ENCODE data around the gene TFB1M. TPM values are rescaled to one million over a fixed set of nuclear protein-coding genes. Genes with fewer than 3 reads are reported as not detected.
"Not testable (repeated sequence)": the region's sequence is repeated elsewhere in the genome, so short reads cannot be mapped to it uniquely, and the experiment has no call there.

TFB1M gene
- total RNA-seq, 2 donors from 2014 or later = 21.8 to 26.7 TPM

DNA sequence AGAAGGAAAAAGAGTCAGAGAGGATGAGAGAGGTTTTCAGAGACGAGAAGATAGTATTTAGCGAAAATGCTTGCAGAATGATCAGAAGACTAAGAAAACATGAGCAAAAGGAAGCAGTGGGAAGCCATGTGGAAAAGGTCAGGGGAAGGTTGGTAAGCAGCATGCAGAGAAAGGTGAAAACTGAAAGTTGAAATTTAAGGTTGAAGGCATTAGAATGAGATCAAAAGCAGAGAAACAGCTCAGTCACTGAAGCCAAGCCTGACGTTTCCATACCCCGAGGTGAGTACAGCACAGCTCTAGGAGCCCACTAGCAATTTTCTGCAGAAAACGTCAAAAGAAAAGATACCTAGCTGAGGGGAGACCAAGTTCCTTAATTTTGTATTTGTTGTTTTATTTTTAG lies 19.1 kb upstream of the TFB1M start:
- ATAC-seq (no peak), DNase-seq (no peak)
- intact Hi-C loops (cut with DNase I, micrococcal nuclease) = no loop called here

GRCh38 chr6:155330922-155331321 lies 16.6 kb upstream of the TFB1M start:
- ATAC-seq (no peak), DNase-seq (no peak)
- intact Hi-C loops (cut with DNase I, micrococcal nuclease) = no loop called here

- no peak for ATAC-seq
- DNase-seq = no peak
- intact Hi-C loops (cut with DNase I, micrococcal nuclease) = no loop called here
Observed at GRCh38 chr6:155330133-155330734, 15.9 kb upstream of the TFB1M start.

GRCh38 chr6:155329460-155330132 lies 15.3 kb upstream of the TFB1M start:
- ATAC-seq (no peak), DNase-seq (no peak)
- intact Hi-C loops (cut with DNase I, micrococcal nuclease) = loop anchor here in 1 of 2 donors (5.0 kb wide), 1 partner anchor 198 kb away; no protein-coding TSS in a partner anchor

- intact Hi-C loops (cut with DNase I, micrococcal nuclease) = loop anchor here in 1 of 2 donors (5.0 kb wide), 1 partner anchor 199 kb away; no protein-coding TSS in a partner anchor
Observed at GRCh38 chr6:155328539-155329459, 14.5 kb upstream of the TFB1M start.

DNA sequence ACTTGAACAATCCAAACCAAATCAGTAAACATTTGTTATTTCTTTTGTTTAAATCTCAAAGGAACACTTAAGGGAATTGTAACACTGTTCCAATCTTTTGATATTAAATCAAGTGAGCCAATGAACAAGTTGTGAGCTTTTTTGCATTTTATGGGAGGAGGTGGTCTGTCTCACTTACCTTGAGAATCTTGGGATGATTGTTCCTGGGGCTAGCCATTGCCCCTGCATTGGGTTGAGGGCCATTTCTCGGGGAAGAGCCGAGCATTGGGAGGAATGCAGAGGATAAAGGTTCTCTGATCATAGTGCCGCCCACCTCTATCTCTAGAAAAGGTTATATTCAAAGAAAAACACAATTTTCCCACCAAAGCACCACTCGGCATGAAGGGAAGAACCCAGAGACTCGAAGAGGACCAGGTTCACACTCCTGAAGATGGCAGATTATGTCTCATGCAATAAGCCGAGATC lies 13.8 kb upstream of the TFB1M start:
- intact Hi-C loops (cut with DNase I, micrococcal nuclease) = loop anchor here in 1 of 2 donors (5.0 kb wide), 1 partner anchor 199 kb away; no protein-coding TSS in a partner anchor
- no peak for DNase-seq

More at GRCh38 chr6:155328539-155329459, 14.5 kb upstream of the TFB1M start:
- ATAC-seq = peak; percentile 79
- DNase-seq = peak; percentile 45 to 63

DNA sequence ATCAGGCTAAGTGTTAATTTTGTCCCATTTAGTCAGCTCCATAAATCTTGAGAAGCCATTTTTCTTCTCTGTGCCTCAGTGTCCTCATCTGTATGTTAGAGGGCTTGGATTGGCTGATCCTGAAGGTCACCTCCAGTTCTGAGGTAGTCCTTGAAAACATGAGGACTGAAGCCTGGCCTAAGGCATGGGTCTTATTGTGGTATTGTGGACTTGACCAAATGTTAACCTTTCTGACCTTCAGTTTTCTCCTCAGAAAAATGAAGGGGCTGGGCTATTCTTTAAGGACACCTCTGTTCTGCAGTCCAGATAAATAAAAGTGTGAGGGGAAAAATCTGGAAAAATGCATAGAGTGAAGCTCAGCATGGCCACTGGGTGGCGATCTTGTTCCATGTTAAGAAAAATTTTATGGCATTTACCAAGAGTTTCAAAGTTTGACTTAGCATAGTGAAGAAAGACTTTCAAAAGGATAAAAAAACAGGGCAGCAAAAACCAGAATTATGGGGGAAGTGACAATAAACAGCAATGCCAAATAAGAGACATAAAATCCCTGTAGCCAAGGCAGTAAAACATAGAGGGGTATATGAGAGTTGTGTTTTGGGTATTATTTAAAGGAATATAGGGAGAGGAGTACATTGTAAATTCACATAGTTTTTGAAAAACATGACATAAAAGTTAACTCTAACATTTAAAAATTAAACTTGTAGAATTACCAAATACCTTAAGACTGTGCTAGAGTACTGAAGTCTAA lies 13.2 kb upstream of the TFB1M start:
- ATAC-seq = peak; percentile 72
- intact Hi-C loops (cut with DNase I, micrococcal nuclease) = loop anchor here in 1 of 2 donors (5.0 kb wide), 1 partner anchor 200 kb away; no protein-coding TSS in a partner anchor
- DNase-seq = peak in 1 of 2 donors; percentile 66

More for the DNA sequence above, 13.8 kb upstream of the TFB1M start:
- no peak for ATAC-seq

DNA sequence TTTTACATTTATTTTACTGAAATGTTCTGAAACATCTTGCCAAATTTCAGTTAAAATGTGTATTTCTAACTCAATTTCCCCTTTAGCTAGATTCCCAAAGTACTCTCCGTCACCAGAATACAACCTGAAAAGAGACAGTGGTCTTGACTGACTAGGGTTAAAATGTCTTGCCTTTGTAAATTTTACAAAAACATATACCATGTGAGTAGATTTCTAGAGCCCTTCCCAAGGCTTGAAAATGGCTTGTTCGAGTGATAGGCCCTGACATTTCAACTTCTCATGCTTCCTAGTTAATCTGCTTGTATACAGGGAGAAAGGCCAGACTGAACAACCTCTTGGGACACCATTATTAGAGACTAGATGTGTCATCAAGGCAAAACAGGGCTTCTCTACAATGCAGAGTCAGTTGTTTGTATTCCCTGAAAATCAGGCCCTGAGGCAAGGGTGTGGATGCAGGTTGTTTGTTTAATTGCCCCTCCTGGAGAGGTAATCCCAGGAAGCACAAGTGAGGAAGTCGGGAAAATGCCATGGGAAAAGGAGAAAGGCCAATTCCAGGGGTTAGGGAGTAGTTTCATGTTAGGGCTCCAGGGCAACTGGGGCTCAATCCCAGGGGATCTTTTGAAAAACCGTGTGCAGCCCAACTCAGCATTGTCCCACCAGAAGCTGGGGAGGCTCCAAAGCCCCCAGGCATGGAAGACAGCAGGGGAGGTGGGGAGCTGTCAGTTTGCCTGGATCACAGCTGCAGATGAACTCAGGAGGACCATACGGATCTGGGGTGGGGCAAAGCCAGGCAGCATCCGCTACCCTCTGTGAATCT lies 11.6 kb upstream of the TFB1M start:
- intact Hi-C loops (cut with DNase I, micrococcal nuclease) = loop anchor here in 1 of 2 donors (5.0 kb wide), 1 partner anchor 201 kb away; no protein-coding TSS in a partner anchor
- DNase-seq = no peak
- no peak for ATAC-seq

GRCh38 chr6:155324993-155325392 lies 10.7 kb upstream of the TFB1M start:
- no peak for ATAC-seq
- intact Hi-C loops (cut with DNase I, micrococcal nuclease) = loop anchor here in 1 of 2 donors (5.0 kb wide), 1 partner anchor 202 kb away; no protein-coding TSS in a partner anchor
- no peak for DNase-seq

DNA sequence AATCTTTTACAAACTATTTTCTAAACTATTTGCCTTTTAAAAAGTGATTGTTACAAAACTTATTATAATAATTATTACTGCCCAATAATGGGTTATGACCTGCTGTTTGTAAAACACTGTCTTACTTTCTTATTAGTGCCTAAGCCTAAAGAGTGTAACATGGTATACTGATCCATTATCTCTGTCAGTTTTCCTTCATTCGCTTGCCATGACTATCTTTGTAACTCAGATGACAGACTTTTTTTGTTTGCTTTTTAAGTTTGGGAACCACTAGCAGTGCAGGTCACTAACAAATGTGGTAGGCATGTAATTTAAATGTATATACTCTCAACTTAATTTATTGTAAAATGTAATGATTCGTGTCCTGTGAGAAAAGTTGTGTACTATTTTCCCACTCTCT lies 9.9 kb upstream of the TFB1M start:
- ATAC-seq (no peak), DNase-seq (no peak)
- intact Hi-C loops (cut with DNase I, micrococcal nuclease) = no loop called here

DNA sequence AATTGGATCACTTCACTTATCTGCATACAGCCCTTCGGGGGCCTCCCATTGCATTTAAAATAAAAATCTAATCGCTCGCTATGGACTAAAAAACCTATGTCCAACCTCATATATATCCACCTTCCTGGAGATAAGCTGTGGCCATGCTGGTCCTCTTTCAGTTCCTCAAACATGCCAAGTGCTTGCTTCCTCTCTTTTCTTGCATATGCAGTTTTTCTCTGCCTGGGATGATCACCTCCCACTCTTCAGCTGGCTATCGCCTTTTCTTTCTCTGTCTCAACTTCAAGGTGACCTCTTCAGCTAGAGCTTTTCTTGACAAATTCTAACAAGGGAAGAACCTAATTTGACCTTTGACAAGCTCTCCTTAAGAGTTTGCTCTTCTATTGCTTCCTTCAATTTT lies 5.6 kb upstream of the TFB1M start:
- DNase-seq (no peak), ATAC-seq (no peak)
- intact Hi-C loops (cut with DNase I, micrococcal nuclease) = no loop called here

DNA sequence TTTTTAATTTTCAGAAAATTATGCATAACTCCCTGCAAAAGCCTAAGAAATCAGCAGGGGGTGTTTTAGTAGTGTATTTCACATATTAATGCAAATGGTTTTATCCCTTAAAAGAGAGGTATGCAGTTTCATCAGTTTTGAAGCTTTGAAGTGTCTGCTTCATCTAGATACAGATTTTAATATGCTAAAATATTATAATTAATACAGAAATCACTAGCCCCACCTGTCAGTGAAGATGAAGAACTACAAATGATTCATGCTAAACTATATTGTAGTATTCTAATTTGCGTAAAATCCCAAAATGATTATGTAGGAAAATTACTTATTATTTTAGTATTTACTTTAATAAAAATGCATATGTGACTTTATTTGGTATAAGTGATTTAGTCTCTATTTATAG lies 2.9 kb upstream of the TFB1M start:
- ATAC-seq (no peak), DNase-seq (no peak)
- intact Hi-C loops (cut with DNase I, micrococcal nuclease) = no loop called here

GRCh38 chr6:155316419-155316818 lies 2.1 kb upstream of the TFB1M start:
- intact Hi-C loops (cut with DNase I, micrococcal nuclease) = no loop called here
- ATAC-seq = no peak

GRCh38 chr6:155315516-155315871 lies 1.2 kb upstream of the TFB1M start:
- no peak for DNase-seq
- intact Hi-C loops (cut with DNase I, micrococcal nuclease) = no loop called here
- no peak for ATAC-seq

More at GRCh38 chr6:155316419-155316818, 2.1 kb upstream of the TFB1M start:
- no peak for DNase-seq

DNA sequence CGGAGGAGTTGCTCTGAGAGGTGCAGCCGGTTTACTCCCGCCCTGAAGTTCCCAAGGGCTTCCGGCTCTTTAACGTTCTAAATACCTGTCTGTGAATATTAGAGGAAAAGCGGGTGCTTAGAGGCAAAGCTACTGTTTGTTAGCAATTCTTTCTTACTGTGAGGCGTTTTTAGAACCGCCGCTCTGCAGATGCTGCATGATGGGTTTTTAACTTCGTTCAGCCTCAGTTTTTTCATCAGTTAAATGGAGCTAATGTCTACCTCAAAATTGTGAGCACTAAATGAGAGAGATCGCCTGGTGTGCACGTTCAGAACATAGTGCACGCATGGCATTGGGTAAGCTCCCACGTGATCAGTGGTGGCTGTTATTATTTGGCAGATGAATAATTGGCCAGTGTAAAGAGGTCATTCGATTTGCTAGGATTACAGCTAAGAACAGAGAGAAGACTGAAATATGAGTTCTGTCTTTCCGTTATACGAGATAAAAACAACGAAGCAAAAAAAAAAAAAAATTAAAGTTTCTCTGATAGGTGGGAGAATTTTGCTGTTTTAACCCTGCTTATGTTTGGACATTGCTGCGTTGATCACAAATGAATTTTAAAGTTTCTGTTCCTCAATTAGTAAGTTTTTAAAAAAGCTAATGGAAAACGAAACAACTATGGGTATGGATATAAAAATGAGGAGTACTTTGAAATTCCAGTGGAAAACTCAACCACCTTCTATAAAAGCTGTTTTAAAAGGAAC lies 660 bp upstream of the TFB1M start:
- peak; percentile 54 to 58 for DNase-seq
- intact Hi-C loops (cut with DNase I, micrococcal nuclease) = no loop called here
- ATAC-seq = peak; percentile 37

- peak; percentile 20 for ATAC-seq
- peak in 1 of 2 donors; percentile 29 for DNase-seq
- intact Hi-C loops (cut with DNase I, micrococcal nuclease) = no loop called here
Observed at GRCh38 chr6:155313602-155314091, 637 bp downstream of the TFB1M start.

GRCh38 chr6:155312950-155313349 lies 1.3 kb downstream of the TFB1M start:
- ATAC-seq; DNase-seq; intact Hi-C loops (cut with DNase I, micrococcal nuclease): not testable (repeated sequence)

Data from left colon (tissue), 2 donors.